K562 (cell line): ENCODE data around the gene DTNBP1. TPM values are rescaled to one million over a fixed set of nuclear protein-coding genes. Genes with fewer than 3 reads are reported as not detected.

Experiments used
- ATAC-seq: fragments of 200-7000 bp; cut with Tn5 transposase; 3 replicates; pipeline ENCODE4 v1.9.1; 2020; ENCODE audit warnings: moderate library complexity
- BruUV-seq: library from RNA; stranded (reverse); fragments of 400-500 nt; replicated peaks from 2 replicates; lab custom pipeline; 2021; lab: Mats Ljungman, UMichigan
- CTCF ChIA-PET: fragments of 300-600 bp; formaldehyde crosslinking; extraction: SDS; loops from one replicate; lab custom pipeline; 2021; ENCODE audit warnings: low intra/inter-chr PET ratio; lab: Yijun Ruan, JAX
- POLR2A ChIA-PET: fragments of 300-600, 350-650 bp; sonication (Branson Sonifier 250); formaldehyde crosslinking; extraction: SDS; loops from one replicate; lab custom pipeline; 2021; ENCODE audit warnings: antibody characterized with exemption, inconsistent platforms; lab: Yijun Ruan, JAX
- DNase-seq, 4 experiments: peaks; one replicate each; pipeline versions ENCODE4 v3.0.0 to v3.0.0-alpha.2; 2011 to 2018; ENCODE audit warnings: low spot score in 3 of 4, mixed read lengths in 3 of 4; ENCODE audit errors: extremely low read depth in 1 of 4
- FAIRE-seq: peaks from 2 replicates; lab custom pipeline; 2011; peaks lifted over from hg19 to GRCh38; lab: Jason Lieb, UNC
- H2AFZ ChIP-seq: 2 replicates; pipeline ENCODE4 v1.6.0; 2011; ENCODE audit warnings: low read depth, low read length, control low read depth, inconsistent platforms
- H3K27ac ChIP-seq: fragments of 200-600 bp; 3 replicates; pipeline ENCODE4 v1.8.0; 2011; ENCODE audit warnings: low read depth, mild to moderate bottlenecking, control low read depth, inconsistent platforms, low read length, moderate library complexity, mixed read lengths; ENCODE audit errors: extremely low read depth
- H3K27me3 ChIP-seq, 2 experiments: fragments of 300-600 bp in 1 of 2; 2 replicates in 1 of 2; 3 replicates in 1 of 2; pipeline versions ENCODE4 v1.6.0 to v1.8.0; 2011; ENCODE audit warnings: inconsistent platforms in 2 of 2, low read length in 2 of 2, mild to moderate bottlenecking in 1 of 2, mixed read lengths in 1 of 2, moderate library complexity in 1 of 2; ENCODE audit not compliant: control insufficient read depth in 2 of 2, insufficient read depth in 2 of 2
- H3K36me3 ChIP-seq: fragments of 300-600 bp; 3 replicates; pipeline ENCODE4 v1.8.0; 2011; ENCODE audit warnings: mild to moderate bottlenecking, low read length, inconsistent platforms; ENCODE audit not compliant: control insufficient read depth, insufficient read depth
- H3K4me1 ChIP-seq, 2 experiments: fragments of 200-600 bp in 1 of 2; replicated peaks in 1 of 2; 2 replicates in 1 of 2; 3 replicates in 1 of 2; pipeline versions ENCODE4 v1.5.1 to v1.8.0; 2011; ENCODE audit warnings: inconsistent platforms in 2 of 2, low read length in 2 of 2, mild to moderate bottlenecking in 1 of 2, mixed read lengths in 1 of 2, moderate library complexity in 1 of 2; ENCODE audit not compliant: control insufficient read depth in 2 of 2, insufficient read depth in 2 of 2
- H3K4me2 ChIP-seq: 2 replicates; pipeline ENCODE4 v1.6.1; 2011; ENCODE audit warnings: low read length, control low read depth, inconsistent platforms, mixed read lengths; ENCODE audit not compliant: insufficient read depth
- H3K4me3 ChIP-seq: fragments of 200-600 bp; sonication (generic), shearing (Covaris generic); 2 replicates; pipeline ENCODE4 v1.5.1; 2016; ENCODE audit warnings: control low read depth, inconsistent platforms
- H3K79me2 ChIP-seq: fragments of 200-600 bp; 3 replicates; pipeline ENCODE4 v1.8.0; 2011; ENCODE audit warnings: low read length, inconsistent platforms; ENCODE audit not compliant: control insufficient read depth, insufficient read depth
- H3K9ac ChIP-seq, 2 experiments: 2 replicates each; pipeline versions ENCODE4 v1.6.0 to v1.6.1; 2011; ENCODE audit warnings: low read depth in 2 of 2, low read length in 2 of 2, control low read depth in 1 of 2, inconsistent platforms in 1 of 2, mild to moderate bottlenecking in 1 of 2, mixed read lengths in 1 of 2; ENCODE audit not compliant: insufficient read depth in 1 of 2
- H3K9me1 ChIP-seq: one replicate; pipeline ENCODE4 v1.6.0; 2011; ENCODE audit warnings: inconsistent platforms, mild to moderate bottlenecking, low read length, moderate library complexity; ENCODE audit not compliant: control insufficient read depth, insufficient read depth
- H3K9me3 ChIP-seq: replicated peaks from 2 replicates; pipeline ENCODE4 v1.5.1; 2011; ENCODE audit warnings: low read depth, low read length, inconsistent platforms; ENCODE audit not compliant: control insufficient read depth, insufficient read depth
- H4K20me1 ChIP-seq: replicated peaks from 2 replicates; pipeline ENCODE4 v1.6.1; 2011; ENCODE audit warnings: low read length, inconsistent platforms, mixed read lengths; ENCODE audit not compliant: control insufficient read depth, insufficient read depth
- ARNT ChIP-seq, 2 experiments: fragments of 450-650 bp; IDR thresholded peaks; 2 replicates each; pipeline ENCODE4 v1.6.1; 2016; ENCODE audit warnings: mild to moderate bottlenecking in 1 of 2
- CCNT2 ChIP-seq: IDR thresholded peaks from 2 replicates; pipeline ENCODE4 v1.6.1; 2011; ENCODE audit warnings: borderline replicate concordance, low read depth, mild to moderate bottlenecking, moderate library complexity, mixed read lengths, low read length; ENCODE audit not compliant: insufficient read length; ENCODE audit errors: extremely low read depth
- ELF2 ChIP-seq: fragments of 250-450 bp; sonication (Bioruptor Pico); IDR thresholded peaks from 2 replicates; pipeline ENCODE4 v1.5.0; 2021; ENCODE audit warnings: mild to moderate bottlenecking
- FOXK2 ChIP-seq, 2 experiments: fragments of 450-650 bp; IDR thresholded peaks in 1 of 2; conservative IDR thresholded peaks in 1 of 2; 2 replicates each; pipeline ENCODE4 v1.6.1; 2016; ENCODE audit warnings: low read depth in 2 of 2, mild to moderate bottlenecking in 1 of 2
- MEIS2 ChIP-seq: fragments of 450-650 bp; IDR thresholded peaks from 2 replicates; pipeline ENCODE4 v1.6.1; 2014; ENCODE audit warnings: mild to moderate bottlenecking; ENCODE audit not compliant: partially characterized antibody
- NR4A1 ChIP-seq, 2 experiments: fragments of 250-450 bp in 1 of 2; fragments of 450-650 bp in 1 of 2; sonication (Bioruptor Pico) in 1 of 2; IDR thresholded peaks; 2 replicates each; pipeline versions ENCODE4 v1.4.0 to v1.6.1; 2016 to 2020; ENCODE audit warnings: mild to moderate bottlenecking in 2 of 2, missing compliant biosample characterization in 1 of 2, missing genetic modification characterization in 1 of 2, moderate library complexity in 1 of 2
- NUFIP1 ChIP-seq: fragments of 450-650 bp; IDR thresholded peaks from 2 replicates; pipeline ENCODE4 v1.6.1; 2018; ENCODE audit not compliant: partially characterized antibody
- PKNOX1 ChIP-seq: fragments of 450-650 bp; IDR thresholded peaks from 2 replicates; pipeline ENCODE4 v1.6.1; 2016
- SMAD1 ChIP-seq: fragments of 150-350 bp; IDR thresholded peaks from 2 replicates; pipeline ENCODE4 v1.6.1; 2014; ENCODE audit warnings: low read length, low read depth; ENCODE audit not compliant: partially characterized antibody
- SP2 ChIP-seq: IDR thresholded peaks from 2 replicates; pipeline ENCODE4 v1.6.1; 2011; ENCODE audit warnings: mild to moderate bottlenecking, low read depth, low read length, moderate library complexity; ENCODE audit not compliant: poor library complexity, severe bottlenecking; ENCODE audit errors: extremely low read depth
- ZNF232 ChIP-seq: sonication (generic); formaldehyde crosslinking; IDR thresholded peaks from 2 replicates; pipeline ENCODE4 v1.8.0; 2022; ENCODE audit warnings: mild to moderate bottlenecking, missing genetic modification reagents
- ZNF24 ChIP-seq: fragments of 450-650 bp; IDR thresholded peaks from 2 replicates; pipeline ENCODE4 v1.6.1; 2016
- ZNF431 ChIP-seq: sonication (generic); formaldehyde crosslinking; IDR thresholded peaks from 2 replicates; pipeline ENCODE4 v1.8.0; 2022; ENCODE audit warnings: mild to moderate bottlenecking, missing genetic modification reagents
- ZNF75A ChIP-seq: fragments of 450-650 bp; formaldehyde crosslinking; IDR thresholded peaks from 2 replicates; pipeline ENCODE4 v1.4.0; 2020; ENCODE audit warnings: mild to moderate bottlenecking
- whole genome bisulfite sequencing: fragments of 100-300 bp; shearing (Covaris generic); methylation state at CpG from one replicate; pipeline ENCODE4 v1.1.6; 2016; ENCODE audit warnings: low coverage, mixed read lengths; ENCODE audit not compliant: insufficient coverage; ENCODE audit errors: missing lambda C conversion rate; 5-methylcytosine and 5-hydroxymethylcytosine counted together
- in situ Hi-C: fragments of 300-500 bp; cut with MboI; formaldehyde crosslinking; loops from 4 replicates; pipeline ENCODE4 v1.15.0; 2018; ENCODE audit warnings: inconsistent platforms, mixed read lengths
- intact Hi-C: fragments of 100-400 bp; cut with micrococcal nuclease; formaldehyde crosslinking; loops from 2 replicates; pipeline ENCODE4 v1.14.2; 2022
- polyA plus RNA-seq, 8 experiments: library from polyadenylated mRNA; depleted of rRNA in 4 of 8; stranded (reverse) in 5 of 8; unstranded in 3 of 8; fragments of >200 nt; fragmentation: Nextera tagmentation in 2 of 8; fragmentation: Illumina TruSeq in 1 of 8; extraction: Ambion mirVana in 2 of 8; extraction: Trizol in 1 of 8; gene quantifications; 2 replicates each; pipeline versions ENCODE4 v1.2.1 to v1.2.3, GENCODE V29; 2011 to 2014; ENCODE audit warnings: inconsistent platforms in 1 of 8, missing spikeins in 1 of 8
- total RNA-seq, 7 experiments: library from RNA; depleted of rRNA in 6 of 7; stranded (reverse); fragments of >200 nt in 6 of 7; fragmentation: Illumina TruSeq in 2 of 7; extraction: Trizol in 2 of 7; gene quantifications; 2 replicates each; pipeline versions ENCODE4 v1.2.1 to v1.2.3, GENCODE V29; 2011 to 2021; ENCODE audit warnings: low replicate concordance in 1 of 7
- TF ChIP-seq, protein P1 (sequence below): fragments of 250-450 bp; sonication (Bioruptor Pico); IDR thresholded peaks from 2 replicates; pipeline ENCODE4 v1.8.0; 2022; ENCODE audit warnings: inconsistent platforms
- TF ChIP-seq, protein P2 (sequence below): fragments of 450-650 bp; conservative IDR thresholded peaks from 2 replicates; pipeline ENCODE4 v1.6.1; 2016; ENCODE audit warnings: missing genetic modification characterization, low read depth, mild to moderate bottlenecking, missing compliant biosample characterization, moderate library complexity

Gene DTNBP1
- total and polyA plus RNA-seq, 9 of the 15 experiments (the other 6 are each of a cell fraction or from before 2014, with no cell fraction given), result 16.7 to 54.5 (median 21.4) TPM

DNA sequence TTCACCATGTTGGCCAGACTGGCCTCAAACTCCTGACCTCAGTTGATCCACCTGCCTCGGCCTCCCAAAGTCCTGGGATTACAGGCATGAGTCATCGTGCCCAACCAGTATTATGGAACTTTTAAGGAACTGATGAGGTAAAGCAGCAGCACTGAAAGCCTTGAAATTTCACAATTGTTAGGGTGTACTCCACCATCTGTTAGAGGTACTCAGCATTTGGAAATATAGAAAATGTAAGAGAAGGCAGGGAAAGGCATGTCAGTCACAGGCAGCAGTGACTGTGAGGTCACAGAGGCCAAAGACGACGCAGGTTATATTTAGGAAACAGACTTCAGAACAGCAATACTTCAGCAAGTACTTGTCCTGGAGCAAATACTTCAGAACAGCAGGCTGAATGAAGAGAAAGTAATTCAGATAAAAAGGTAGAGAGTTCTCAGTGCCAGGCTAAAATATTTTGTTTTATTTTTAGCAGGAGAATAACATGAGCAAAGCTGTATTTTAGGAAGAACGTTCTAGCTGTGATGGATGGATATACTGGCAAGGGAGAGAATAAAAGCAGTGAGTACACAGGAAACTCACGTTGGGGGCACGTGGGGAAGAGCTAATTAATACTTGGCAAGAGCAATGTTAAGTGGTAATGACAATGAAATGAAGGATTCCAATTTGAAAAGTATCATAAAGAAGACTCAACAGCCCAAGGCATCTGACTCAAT lies 67.2 kb downstream of the DTNBP1 start (continued):
- TF ChIP-seq PKNOX1, result peak; percentile 46; the same call in 1 of the 2 replicates
- no peak for TF ChIP-seq FOXK2 (conservative IDR thresholded peaks at IDR 0.05 in 1 of 2, IDR thresholded peaks at IDR 0.05 in 1 of 2; ENCODE audit: low read depth in 2 of 2)
- no peak for TF ChIP-seq ZNF24
- TF ChIP-seq, protein P1, sequence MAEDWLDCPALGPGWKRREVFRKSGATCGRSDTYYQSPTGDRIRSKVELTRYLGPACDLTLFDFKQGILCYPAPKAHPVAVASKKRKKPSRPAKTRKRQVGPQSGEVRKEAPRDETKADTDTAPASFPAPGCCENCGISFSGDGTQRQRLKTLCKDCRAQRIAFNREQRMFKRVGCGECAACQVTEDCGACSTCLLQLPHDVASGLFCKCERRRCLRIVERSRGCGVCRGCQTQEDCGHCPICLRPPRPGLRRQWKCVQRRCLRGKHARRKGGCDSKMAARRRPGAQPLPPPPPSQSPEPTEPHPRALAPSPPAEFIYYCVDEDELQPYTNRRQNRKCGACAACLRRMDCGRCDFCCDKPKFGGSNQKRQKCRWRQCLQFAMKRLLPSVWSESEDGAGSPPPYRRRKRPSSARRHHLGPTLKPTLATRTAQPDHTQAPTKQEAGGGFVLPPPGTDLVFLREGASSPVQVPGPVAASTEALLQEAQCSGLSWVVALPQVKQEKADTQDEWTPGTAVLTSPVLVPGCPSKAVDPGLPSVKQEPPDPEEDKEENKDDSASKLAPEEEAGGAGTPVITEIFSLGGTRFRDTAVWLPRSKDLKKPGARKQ, result no peak

GRCh38 chr6:15594512-15595259 lies 68.1 kb downstream of the DTNBP1 start:
- H3K27me3 ChIP-seq, result no peaks in the 10 kb centered on the region
- H4K20me1 ChIP-seq, result no peaks in the 10 kb centered on the region
- no TSS peak for BruUV-seq
- 0 out of 5 replicates have a peak, but pooled peaks cover 0 to 4% of the 10 kb centered on the region in 2 experiments for H3K4me1 ChIP-seq
- POLR2A ChIA-PET, result interaction anchor here (3.5 kb wide), 1 partner anchor 8 kb away, joined by 13 read pairs; no protein-coding TSS in a partner anchor
- H3K9ac ChIP-seq, result no peak overlapping the region
- H3K9me1 ChIP-seq, result no peaks in the 10 kb centered on the region
- no peak overlapping the region for H3K27ac ChIP-seq
- no peak for DNase-seq
- in situ Hi-C loops (no loop called here), intact Hi-C loops (no loop called here)
- CTCF ChIA-PET, result no interaction called here
- no peak overlapping the region for H2AFZ ChIP-seq
- FAIRE-seq, result no peak
- H3K4me2 ChIP-seq, result no peak overlapping the region
- no peaks in the 10 kb centered on the region for H3K79me2 ChIP-seq
- H3K4me3 ChIP-seq, result no peak overlapping the region
- H3K9me3 ChIP-seq, result no peaks in the 10 kb centered on the region
- peak; percentile 42; the same call in 1 of the 3 replicates for ATAC-seq
- 81% methylated on average over 7 of the region's 7 CpGs for WGBS
- no peaks in the 10 kb centered on the region for H3K36me3 ChIP-seq
- TF ChIP-seq ELF2, result no peak
- TF ChIP-seq ARNT (IDR thresholded peaks at IDR 0.05), result no peak
- TF ChIP-seq, protein P2, sequence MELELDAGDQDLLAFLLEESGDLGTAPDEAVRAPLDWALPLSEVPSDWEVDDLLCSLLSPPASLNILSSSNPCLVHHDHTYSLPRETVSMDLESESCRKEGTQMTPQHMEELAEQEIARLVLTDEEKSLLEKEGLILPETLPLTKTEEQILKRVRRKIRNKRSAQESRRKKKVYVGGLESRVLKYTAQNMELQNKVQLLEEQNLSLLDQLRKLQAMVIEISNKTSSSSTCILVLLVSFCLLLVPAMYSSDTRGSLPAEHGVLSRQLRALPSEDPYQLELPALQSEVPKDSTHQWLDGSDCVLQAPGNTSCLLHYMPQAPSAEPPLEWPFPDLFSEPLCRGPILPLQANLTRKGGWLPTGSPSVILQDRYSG, result no peak
- TF ChIP-seq ZNF75A (CRISPR knock-in tag), result no peak
- TF ChIP-seq NUFIP1, result no peak
- TF ChIP-seq CCNT2, result no peak
- no peak for TF ChIP-seq SMAD1
- no peak for TF ChIP-seq SP2
- TF ChIP-seq ZNF431 (CRISPR knock-in tag), result no peak
- no peak for TF ChIP-seq NR4A1 (CRISPR knock-in tag; IDR thresholded peaks at IDR 0.05)
- no peak for TF ChIP-seq NR4A1 (tag; IDR thresholded peaks at IDR 0.05)
- TF ChIP-seq ZNF232 (CRISPR knock-in tag), result no peak
- TF ChIP-seq MEIS2, result no peak
